ENCODE data around the gene MOB1B.
A peak's percentile ranks its signal among the peaks of the same experiment; 100 is the strongest.
"Not testable (repeated sequence)": the region's sequence is repeated elsewhere in the genome, so short reads cannot be mapped to it uniquely, and the experiment has no call there.

MOB1B gene

GRCh38 chr4:70901984-70902576, at the start of gene MOB1B:
Gene MOB1B (plus strand): TSS chr4:70902369. CDS start chr4:70902537, 168 bp downstream.
- peak; percentile 86 for DNase-seq

- no peak for DNase-seq
Observed at GRCh38 chr4:70855464-70855863, 46.7 kb upstream of the MOB1B start.

- DNase-seq: no peak
Observed at GRCh38 chr4:70858454-70858853, 43.7 kb upstream of the MOB1B start.

- DNase-seq: no peak
Observed at GRCh38 chr4:70859066-70859465, 43.1 kb upstream of the MOB1B start.

GRCh38 chr4:70863099-70863790, 38.9 kb upstream of the MOB1B start:
- no peak for DNase-seq

- DNase-seq: no peak
Observed at GRCh38 chr4:70868778-70869177, 33.4 kb upstream of the MOB1B start.

- DNase-seq: no peak
Observed at GRCh38 chr4:70873216-70873615, 29.0 kb upstream of the MOB1B start.

- DNase-seq: no peak
Observed at GRCh38 chr4:70874268-70875156, 27.7 kb upstream of the MOB1B start.

- no peak for DNase-seq
Observed at GRCh38 chr4:70877556-70877955, 24.6 kb upstream of the MOB1B start.

- DNase-seq: no peak
Observed at GRCh38 chr4:70880739-70881138, 21.4 kb upstream of the MOB1B start.

- no peak for DNase-seq
Observed at GRCh38 chr4:70885174-70885573, 17.0 kb upstream of the MOB1B start.

GRCh38 chr4:70892086-70892769, 9.9 kb upstream of the MOB1B start:
- no peak for DNase-seq

GRCh38 chr4:70893790-70894189, 8.4 kb upstream of the MOB1B start:
- no peak for DNase-seq

GRCh38 chr4:70895405-70895804, 6.8 kb upstream of the MOB1B start:
- no peak for DNase-seq

- no peak for DNase-seq
Observed at GRCh38 chr4:70895811-70896491, 6.2 kb upstream of the MOB1B start.

GRCh38 chr4:70898581-70898980, 3.6 kb upstream of the MOB1B start:
- not testable (repeated sequence) for DNase-seq

GRCh38 chr4:70901607-70901983, 574 bp upstream of the MOB1B start:
- no peak for DNase-seq

GRCh38 chr4:70902577-70903290, 565 bp downstream of the MOB1B start:
- peak; percentile 25 for DNase-seq

GRCh38 chr4:70903291-70903603, 1.1 kb downstream of the MOB1B start:
- no peak for DNase-seq

- no peak for DNase-seq
Observed at GRCh38 chr4:70908993-70909556, 6.9 kb downstream of the MOB1B start.

- no peak for DNase-seq
Observed at GRCh38 chr4:70914000-70914399, 11.8 kb downstream of the MOB1B start.

GRCh38 chr4:70914631-70915030, 12.5 kb downstream of the MOB1B start:
- no peak for DNase-seq

Data from stimulated activated CD4-positive, alpha-beta T cell treated with anti-CD3 and anti-CD28 coated beads, Interleukin-4, amount 100 ng/mL, for 24 hours (primary cell).